Measurements from ENCODE around the gene PLBD2. TPM values are rescaled to one million over a fixed set of nuclear protein-coding genes. Genes with fewer than 3 reads are reported as not detected.

Gene PLBD2
- total and polyA plus RNA-seq, 4 donors, result 12.1 to 31.2 (median 19.6) TPM

DNA sequence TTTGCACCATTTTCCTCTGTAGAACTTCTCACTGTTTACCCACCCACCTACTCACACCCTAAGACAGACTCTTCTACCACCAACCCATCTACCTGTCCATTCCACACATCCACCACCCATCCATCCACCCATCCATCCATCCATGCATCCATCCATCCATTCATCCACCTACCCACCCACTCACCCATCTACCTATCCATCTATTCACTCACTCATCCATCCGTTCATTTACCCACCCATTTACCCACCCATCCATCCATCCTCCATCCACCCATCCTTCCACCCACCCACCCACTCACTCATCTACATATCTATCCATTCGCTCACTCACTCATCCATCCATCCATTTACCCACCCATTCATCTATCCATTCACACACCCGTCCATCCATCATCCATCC is 15.1 kb downstream of the PLBD2 start:
- WGBS, result 96% methylated on average over 3 of the region's 3 CpGs

DNA sequence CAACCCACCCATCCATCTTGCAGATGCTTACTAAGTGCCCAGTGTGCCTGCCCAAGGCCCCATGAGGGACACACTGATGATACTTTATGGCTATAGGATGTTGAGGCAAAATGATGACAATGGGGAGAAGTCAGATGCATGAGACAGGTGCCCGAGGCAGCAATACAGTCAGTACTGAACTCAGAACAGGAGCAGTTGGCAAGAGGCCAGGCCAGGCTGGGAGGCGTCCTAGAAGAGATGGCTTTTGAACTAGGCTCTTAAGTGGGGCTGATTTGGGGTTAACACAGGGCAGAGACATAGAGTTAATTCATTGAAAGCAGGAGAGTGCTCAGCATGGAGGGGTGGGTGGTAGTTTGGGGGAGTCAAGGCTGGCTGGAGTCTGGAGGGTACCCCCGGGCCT is 15.6 kb downstream of the PLBD2 start:
- Histone ChIP-seq H3K27ac (ENCODE audit: low read depth in 1 of 2, low read length in 2 of 2) (no peak overlapping the region), H3K27me3 (ENCODE audit: control insufficient read depth in 4 of 4, insufficient read depth in 4 of 4, low read length in 3 of 4) (no peaks in the 10 kb centered on the region), H3K4me3 (ENCODE audit: low read depth in 1 of 3, low read length in 3 of 3) (no peak overlapping the region), H3K36me3 (ENCODE audit: control insufficient read depth in 4 of 4, insufficient read depth in 3 of 4, low read depth in 1 of 4, low read length in 3 of 4) (peaks cover 6 to 11% (median 7%) of the 10 kb centered on the region in 4 donors), H3K9ac (ENCODE audit: low read depth in 1 of 2, low read length in 2 of 2) (no peak overlapping the region), H3K9me3 (ENCODE audit: control insufficient read depth in 4 of 4, low read length in 3 of 4) (no peaks in the 10 kb centered on the region), H3K4me1 (ENCODE audit: control insufficient read depth in 4 of 4, insufficient read depth in 4 of 4, low read length in 3 of 4) (no peaks in the 10 kb centered on the region)
- DNase-seq (ENCODE audit: low spot score), result peak; percentile 62
- WGBS, result 89% methylated on average over 3 of the region's 3 CpGs
- TF ChIP-seq, protein P1, sequence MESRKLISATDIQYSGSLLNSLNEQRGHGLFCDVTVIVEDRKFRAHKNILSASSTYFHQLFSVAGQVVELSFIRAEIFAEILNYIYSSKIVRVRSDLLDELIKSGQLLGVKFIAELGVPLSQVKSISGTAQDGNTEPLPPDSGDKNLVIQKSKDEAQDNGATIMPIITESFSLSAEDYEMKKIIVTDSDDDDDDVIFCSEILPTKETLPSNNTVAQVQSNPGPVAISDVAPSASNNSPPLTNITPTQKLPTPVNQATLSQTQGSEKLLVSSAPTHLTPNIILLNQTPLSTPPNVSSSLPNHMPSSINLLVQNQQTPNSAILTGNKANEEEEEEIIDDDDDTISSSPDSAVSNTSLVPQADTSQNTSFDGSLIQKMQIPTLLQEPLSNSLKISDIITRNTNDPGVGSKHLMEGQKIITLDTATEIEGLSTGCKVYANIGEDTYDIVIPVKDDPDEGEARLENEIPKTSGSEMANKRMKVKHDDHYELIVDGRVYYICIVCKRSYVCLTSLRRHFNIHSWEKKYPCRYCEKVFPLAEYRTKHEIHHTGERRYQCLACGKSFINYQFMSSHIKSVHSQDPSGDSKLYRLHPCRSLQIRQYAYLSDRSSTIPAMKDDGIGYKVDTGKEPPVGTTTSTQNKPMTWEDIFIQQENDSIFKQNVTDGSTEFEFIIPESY (IDR thresholded peaks at IDR 0.05), result no peak
- no peak for TF ChIP-seq NR2F2 (IDR thresholded peaks at IDR 0.05)
- TF ChIP-seq JUND (IDR thresholded peaks at IDR 0.05), result no peak

More for the DNA sequence above, 15.1 kb downstream of the PLBD2 start:
- Histone ChIP-seq H3K9me3 (ENCODE audit: control insufficient read depth in 4 of 4, low read length in 3 of 4) (no peaks in the 10 kb centered on the region), H3K27me3 (ENCODE audit: control insufficient read depth in 4 of 4, insufficient read depth in 4 of 4, low read length in 3 of 4) (no peaks in the 10 kb centered on the region), H3K36me3 (ENCODE audit: control insufficient read depth in 4 of 4, insufficient read depth in 3 of 4, low read depth in 1 of 4, low read length in 3 of 4) (peaks cover 6 to 11% (median 7%) of the 10 kb centered on the region in 4 donors), H3K27ac (ENCODE audit: low read depth in 1 of 2, low read length in 2 of 2) (no peak overlapping the region), H3K4me1 (ENCODE audit: control insufficient read depth in 4 of 4, insufficient read depth in 4 of 4, low read length in 3 of 4) (no peaks in the 10 kb centered on the region), H3K4me3 (ENCODE audit: low read depth in 1 of 3, low read length in 3 of 3) (no peak overlapping the region), H3K9ac (ENCODE audit: low read depth in 1 of 2, low read length in 2 of 2) (no peak overlapping the region)
- TF ChIP-seq YY1 (IDR thresholded peaks at IDR 0.05) (no peak), FOXA2 (IDR thresholded peaks at IDR 0.05) (no peak), SP1 (IDR thresholded peaks at IDR 0.05) (no peak), TAF1 (conservative IDR thresholded peaks at IDR 0.05) (no peak), RAD21 (IDR thresholded peaks at IDR 0.05) (no peak), JUND (IDR thresholded peaks at IDR 0.05) (no peak), NR2F2 (IDR thresholded peaks at IDR 0.05) (no peak), GABPA (IDR thresholded peaks at IDR 0.05 in 1 of 2, conservative IDR thresholded peaks at IDR 0.05 in 1 of 2) (no peak), HNF4G (IDR thresholded peaks at IDR 0.05) (no peak), FOXA1 (IDR thresholded peaks at IDR 0.05) (no peak)
- TF ChIP-seq, protein P2, sequence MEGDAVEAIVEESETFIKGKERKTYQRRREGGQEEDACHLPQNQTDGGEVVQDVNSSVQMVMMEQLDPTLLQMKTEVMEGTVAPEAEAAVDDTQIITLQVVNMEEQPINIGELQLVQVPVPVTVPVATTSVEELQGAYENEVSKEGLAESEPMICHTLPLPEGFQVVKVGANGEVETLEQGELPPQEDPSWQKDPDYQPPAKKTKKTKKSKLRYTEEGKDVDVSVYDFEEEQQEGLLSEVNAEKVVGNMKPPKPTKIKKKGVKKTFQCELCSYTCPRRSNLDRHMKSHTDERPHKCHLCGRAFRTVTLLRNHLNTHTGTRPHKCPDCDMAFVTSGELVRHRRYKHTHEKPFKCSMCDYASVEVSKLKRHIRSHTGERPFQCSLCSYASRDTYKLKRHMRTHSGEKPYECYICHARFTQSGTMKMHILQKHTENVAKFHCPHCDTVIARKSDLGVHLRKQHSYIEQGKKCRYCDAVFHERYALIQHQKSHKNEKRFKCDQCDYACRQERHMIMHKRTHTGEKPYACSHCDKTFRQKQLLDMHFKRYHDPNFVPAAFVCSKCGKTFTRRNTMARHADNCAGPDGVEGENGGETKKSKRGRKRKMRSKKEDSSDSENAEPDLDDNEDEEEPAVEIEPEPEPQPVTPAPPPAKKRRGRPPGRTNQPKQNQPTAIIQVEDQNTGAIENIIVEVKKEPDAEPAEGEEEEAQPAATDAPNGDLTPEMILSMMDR (IDR thresholded peaks at IDR 0.05; ENCODE audit: low read depth, low read length, missing input control), result no peak
- TF ChIP-seq, protein P3, sequence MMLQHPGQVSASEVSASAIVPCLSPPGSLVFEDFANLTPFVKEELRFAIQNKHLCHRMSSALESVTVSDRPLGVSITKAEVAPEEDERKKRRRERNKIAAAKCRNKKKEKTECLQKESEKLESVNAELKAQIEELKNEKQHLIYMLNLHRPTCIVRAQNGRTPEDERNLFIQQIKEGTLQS (IDR thresholded peaks at IDR 0.05), result no peak
- TF ChIP-seq, protein P4, sequence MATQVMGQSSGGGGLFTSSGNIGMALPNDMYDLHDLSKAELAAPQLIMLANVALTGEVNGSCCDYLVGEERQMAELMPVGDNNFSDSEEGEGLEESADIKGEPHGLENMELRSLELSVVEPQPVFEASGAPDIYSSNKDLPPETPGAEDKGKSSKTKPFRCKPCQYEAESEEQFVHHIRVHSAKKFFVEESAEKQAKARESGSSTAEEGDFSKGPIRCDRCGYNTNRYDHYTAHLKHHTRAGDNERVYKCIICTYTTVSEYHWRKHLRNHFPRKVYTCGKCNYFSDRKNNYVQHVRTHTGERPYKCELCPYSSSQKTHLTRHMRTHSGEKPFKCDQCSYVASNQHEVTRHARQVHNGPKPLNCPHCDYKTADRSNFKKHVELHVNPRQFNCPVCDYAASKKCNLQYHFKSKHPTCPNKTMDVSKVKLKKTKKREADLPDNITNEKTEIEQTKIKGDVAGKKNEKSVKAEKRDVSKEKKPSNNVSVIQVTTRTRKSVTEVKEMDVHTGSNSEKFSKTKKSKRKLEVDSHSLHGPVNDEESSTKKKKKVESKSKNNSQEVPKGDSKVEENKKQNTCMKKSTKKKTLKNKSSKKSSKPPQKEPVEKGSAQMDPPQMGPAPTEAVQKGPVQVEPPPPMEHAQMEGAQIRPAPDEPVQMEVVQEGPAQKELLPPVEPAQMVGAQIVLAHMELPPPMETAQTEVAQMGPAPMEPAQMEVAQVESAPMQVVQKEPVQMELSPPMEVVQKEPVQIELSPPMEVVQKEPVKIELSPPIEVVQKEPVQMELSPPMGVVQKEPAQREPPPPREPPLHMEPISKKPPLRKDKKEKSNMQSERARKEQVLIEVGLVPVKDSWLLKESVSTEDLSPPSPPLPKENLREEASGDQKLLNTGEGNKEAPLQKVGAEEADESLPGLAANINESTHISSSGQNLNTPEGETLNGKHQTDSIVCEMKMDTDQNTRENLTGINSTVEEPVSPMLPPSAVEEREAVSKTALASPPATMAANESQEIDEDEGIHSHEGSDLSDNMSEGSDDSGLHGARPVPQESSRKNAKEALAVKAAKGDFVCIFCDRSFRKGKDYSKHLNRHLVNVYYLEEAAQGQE (IDR thresholded peaks at IDR 0.05), result no peak
- DNase-seq (ENCODE audit: low spot score), result no peak
